ENCODE measurements around the gene TYW5.
"Not testable (repeated sequence)": the region's sequence is repeated elsewhere in the genome, so short reads cannot be mapped to it uniquely, and the experiment has no call there.

The TYW5 gene

GRCh38 chr2:199914372-199914958 lies 40.8 kb downstream of the TYW5 start:
- no peak for DNase-seq (ENCODE audit: low spot score)

GRCh38 chr2:199912553-199913114 lies 42.7 kb downstream of the TYW5 start:
- not testable (repeated sequence) for DNase-seq (ENCODE audit: low spot score)

- DNase-seq (ENCODE audit: low spot score) = no peak
Measured at GRCh38 chr2:199911877-199912161, 43.5 kb downstream of the TYW5 start.

GRCh38 chr2:199911052-199911876 lies 44.0 kb downstream of the TYW5 start, which contains the start of gene C2orf69:
C2orf69 (plus strand) TSS chr2:199911293; CDS start chr2:199911439, 146 bp downstream.
- DNase-seq (ENCODE audit: low spot score) = peak; percentile 98

GRCh38 chr2:199910338-199911051 lies 44.8 kb downstream of the TYW5 start:
- DNase-seq (ENCODE audit: low spot score) = no peak

- DNase-seq (ENCODE audit: low spot score) = no peak
Measured at GRCh38 chr2:199907008-199907714, 48.1 kb downstream of the TYW5 start.

GRCh38 chr2:199903111-199903510 lies 52.2 kb downstream of the TYW5 start:
- no peak for DNase-seq (ENCODE audit: low spot score)

GRCh38 chr2:199902486-199903110 lies 52.7 kb downstream of the TYW5 start:
- no peak for DNase-seq (ENCODE audit: low spot score)

- no peak for DNase-seq (ENCODE audit: low spot score)
Measured at GRCh38 chr2:199901942-199902341, 53.3 kb downstream of the TYW5 start.

GRCh38 chr2:199896617-199897016 lies 58.7 kb downstream of the TYW5 start:
- DNase-seq (ENCODE audit: low spot score) = no peak

GRCh38 chr2:199895406-199895805 lies 59.9 kb downstream of the TYW5 start:
- no peak for DNase-seq (ENCODE audit: low spot score)

GRCh38 chr2:199883474-199884212 lies 71.6 kb downstream of the TYW5 start:
- DNase-seq (ENCODE audit: low spot score) = no peak

GRCh38 chr2:199882667-199883066 lies 72.6 kb downstream of the TYW5 start:
- DNase-seq (ENCODE audit: low spot score) = no peak

Measured in cerebellar cortex (tissue), 1 donor.